NCI-H748 (cell line): ENCODE measurements around the gene CAPN9.

Experiments
- DNase-seq: peaks from one replicate; lab custom pipeline; 2025; ENCODE audit not compliant: unreplicated experiment; lab: John Stamatoyannopoulos, UW

Gene CAPN9

GRCh38 chr1:230745071-230745470 is 2.1 kb upstream of the CAPN9 start:
- no peak for DNase-seq

GRCh38 chr1:230746617-230747016 is 571 bp upstream of the CAPN9 start:
- DNase-seq, result no peak

- no peak for DNase-seq
These were observed 957 bp downstream of the CAPN9 start for GRCh38 chr1:230747890-230748800.

GRCh38 chr1:230749150-230749549 is 2.0 kb downstream of the CAPN9 start:
- DNase-seq, result no peak

- no peak for DNase-seq
These were observed 2.4 kb downstream of the CAPN9 start for GRCh38 chr1:230749635-230750034.

- no peak for DNase-seq
These were observed 3.4 kb downstream of the CAPN9 start for GRCh38 chr1:230750576-230750975.

- no peak for DNase-seq
These were observed 3.9 kb downstream of the CAPN9 start for GRCh38 chr1:230750986-230751625.

- DNase-seq, result peak; percentile 87
These were observed 5.2 kb downstream of the CAPN9 start for GRCh38 chr1:230752407-230752806.

GRCh38 chr1:230753191-230753585 is 6.0 kb downstream of the CAPN9 start:
- no peak for DNase-seq

GRCh38 chr1:230753586-230754251 is 6.5 kb downstream of the CAPN9 start:
- DNase-seq, result peak; percentile 88

GRCh38 chr1:230754796-230755195 is 7.6 kb downstream of the CAPN9 start:
- no peak for DNase-seq

GRCh38 chr1:230757856-230758708 is 10.9 kb downstream of the CAPN9 start:
- DNase-seq, result no peak

GRCh38 chr1:230758709-230759368 is 11.7 kb downstream of the CAPN9 start:
- no peak for DNase-seq

GRCh38 chr1:230759369-230760065 is 12.3 kb downstream of the CAPN9 start:
- DNase-seq, result no peak

- no peak for DNase-seq
These were observed 13.2 kb downstream of the CAPN9 start for GRCh38 chr1:230760360-230760827.

- no peak for DNase-seq
These were observed 14.4 kb downstream of the CAPN9 start for GRCh38 chr1:230761443-230762167.

GRCh38 chr1:230763927-230764591 is 16.9 kb downstream of the CAPN9 start:
- DNase-seq, result no peak

- DNase-seq, result no peak
These were observed 19.1 kb downstream of the CAPN9 start for GRCh38 chr1:230766318-230766717.
